ENCODE results near the gene SOX10.

Gene SOX10

DNA sequence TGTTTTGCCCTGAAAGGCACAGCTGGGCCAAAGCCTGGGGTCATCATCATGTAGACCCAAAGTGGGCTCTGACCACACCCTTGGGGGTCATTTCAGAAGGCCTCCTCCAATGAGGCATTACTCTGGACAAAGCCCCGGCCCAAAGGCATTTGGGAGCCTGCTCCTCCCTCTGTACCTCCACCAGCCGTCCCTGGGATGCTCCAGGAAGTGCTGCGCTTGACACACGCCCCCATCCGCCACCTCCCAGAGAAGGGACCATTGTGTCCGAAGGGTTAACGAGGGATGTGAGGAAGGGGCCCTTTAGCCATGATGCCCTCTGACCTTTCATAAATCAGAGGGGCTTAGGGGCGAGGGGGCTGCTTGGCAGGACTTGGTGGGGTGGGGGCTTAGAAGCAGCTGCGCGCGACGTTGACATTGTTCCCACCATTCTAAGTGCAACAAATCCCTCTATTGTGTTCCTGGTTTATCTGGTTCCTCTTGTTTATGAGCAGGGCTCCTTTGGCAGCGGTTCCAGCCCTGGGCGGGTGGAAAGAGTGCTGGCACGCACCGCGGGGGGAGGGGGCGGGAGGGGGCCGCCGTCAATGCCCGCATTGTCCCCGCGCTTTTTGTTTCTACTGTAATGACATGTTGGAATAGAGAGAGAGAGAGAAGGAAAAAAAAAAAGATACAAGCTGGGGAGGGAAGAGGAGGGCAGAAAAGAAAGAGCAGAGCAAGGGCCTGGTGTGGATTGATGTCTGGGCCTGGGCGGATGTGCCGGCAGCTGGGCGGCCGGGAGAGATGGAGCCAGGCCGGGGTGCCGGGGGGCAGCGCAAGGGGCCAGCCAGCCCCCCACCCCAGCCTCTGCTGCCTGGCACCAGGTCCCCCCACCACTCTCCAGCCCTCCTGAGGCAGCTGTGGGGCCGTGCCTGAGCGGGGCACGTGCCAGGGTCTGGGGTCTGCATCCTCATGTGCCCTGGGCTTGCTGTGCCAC lies 32.1 kb upstream of the SOX10 start:
- DNase-seq: no peak

DNA sequence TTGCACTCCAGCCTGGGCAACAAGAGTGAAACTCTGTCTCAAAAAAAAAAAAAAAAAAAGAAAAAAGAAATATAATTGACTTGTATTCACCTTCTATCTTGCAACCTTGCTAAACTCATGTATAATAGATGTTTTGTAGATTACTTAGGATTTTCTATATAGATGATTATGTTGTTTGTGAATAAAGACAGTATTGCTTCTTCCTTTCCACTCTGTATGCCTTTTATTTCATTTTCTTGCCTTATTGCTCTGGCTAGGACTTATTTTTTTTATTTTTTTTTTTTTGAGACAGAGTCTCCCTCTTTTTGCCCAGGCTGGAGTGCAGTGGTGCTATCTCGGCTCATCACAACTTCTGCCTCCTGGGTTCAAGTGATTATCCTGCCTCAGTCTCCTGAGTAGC lies 29.7 kb upstream of the SOX10 start:
- DNase-seq: no peak

DNA sequence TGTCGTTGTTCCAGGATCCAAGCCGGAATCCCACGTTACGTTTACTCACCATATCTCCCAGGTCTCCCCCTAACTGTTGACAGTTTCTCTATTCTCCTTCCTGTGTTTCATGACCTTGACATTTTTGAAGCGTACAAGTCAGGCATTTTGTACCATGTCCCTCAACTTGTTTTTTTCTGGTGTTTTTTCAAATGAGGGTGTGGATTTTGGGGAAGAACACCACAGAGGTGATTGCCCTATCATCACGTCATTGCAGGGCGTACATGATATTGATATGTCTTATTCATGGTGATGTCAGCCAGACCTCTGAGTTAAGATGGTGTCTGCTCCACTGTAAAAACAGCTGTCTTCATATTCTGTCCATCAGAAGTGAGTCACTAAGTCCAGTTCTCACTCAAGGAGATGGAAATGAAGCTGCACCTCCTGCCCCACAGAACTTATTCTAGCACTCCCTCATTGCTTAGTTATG lies 28.3 kb upstream of the SOX10 start:
- DNase-seq: no peak

DNA sequence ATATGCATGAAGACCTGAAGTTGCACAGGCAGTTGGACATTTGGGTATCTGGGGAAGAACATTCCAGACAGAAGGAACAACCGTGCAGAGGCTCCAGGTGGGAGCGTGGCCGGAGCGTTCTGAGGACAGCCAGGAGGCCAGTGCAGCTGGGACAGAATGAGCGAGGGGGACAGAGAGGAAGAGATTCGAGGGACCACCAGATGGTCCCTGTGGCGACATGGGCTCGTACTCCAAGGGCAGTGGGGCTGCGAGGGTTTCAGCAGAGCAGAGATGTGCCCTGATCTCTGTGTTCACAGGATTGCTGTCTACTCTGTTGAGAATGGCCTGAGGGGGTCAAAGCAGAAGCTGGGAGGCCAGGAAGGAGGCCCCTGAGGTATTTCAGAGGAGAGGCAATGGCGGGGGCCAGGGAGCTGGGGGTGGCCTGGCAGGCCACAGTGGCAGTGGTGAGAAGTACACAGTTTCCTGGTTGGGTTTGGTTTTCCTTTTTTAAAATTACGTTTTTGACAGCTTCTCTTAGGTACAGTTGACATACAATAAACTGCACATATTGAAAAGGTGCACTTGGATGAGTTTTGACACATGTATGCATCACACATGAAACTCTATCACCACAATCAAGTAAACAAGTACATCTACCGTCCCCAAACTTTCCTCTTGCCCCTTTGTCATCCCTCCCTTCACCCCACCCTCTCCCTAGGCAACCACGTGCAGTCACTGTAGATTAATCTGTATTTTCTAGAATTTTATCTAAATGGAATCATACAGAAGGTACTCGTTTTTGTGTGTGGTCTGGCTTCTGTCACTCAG lies 24.8 kb upstream of the SOX10 start:
- no peak for DNase-seq

DNA sequence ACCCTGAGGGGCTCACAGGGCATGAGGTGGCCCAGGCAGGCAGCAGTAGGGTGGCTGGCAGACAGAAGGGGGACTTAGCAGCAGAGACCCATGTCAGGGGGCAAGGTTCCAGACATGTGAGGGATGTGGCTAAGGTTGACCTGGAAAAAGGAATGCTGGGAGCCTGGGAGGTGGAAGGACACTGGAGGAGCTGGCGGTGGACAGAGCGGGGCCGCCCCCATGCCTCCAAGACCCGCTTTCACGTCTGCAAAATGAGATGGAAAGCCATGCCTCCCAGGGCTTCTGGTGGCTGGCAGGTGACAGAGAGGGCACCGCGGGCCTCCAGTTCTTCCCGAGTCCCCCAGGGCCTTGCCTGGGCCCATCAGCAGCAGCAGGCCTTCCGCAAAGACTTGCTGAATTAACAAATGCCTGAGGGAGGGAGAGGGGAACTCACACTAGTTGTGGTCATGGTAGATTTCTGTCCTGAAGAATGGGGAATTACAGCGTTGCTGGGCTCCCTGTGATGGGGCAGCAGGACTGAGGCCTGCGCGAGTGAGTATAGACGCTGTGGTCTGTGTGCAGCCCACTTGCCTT lies 23.1 kb upstream of the SOX10 start:
- DNase-seq: no peak

DNA sequence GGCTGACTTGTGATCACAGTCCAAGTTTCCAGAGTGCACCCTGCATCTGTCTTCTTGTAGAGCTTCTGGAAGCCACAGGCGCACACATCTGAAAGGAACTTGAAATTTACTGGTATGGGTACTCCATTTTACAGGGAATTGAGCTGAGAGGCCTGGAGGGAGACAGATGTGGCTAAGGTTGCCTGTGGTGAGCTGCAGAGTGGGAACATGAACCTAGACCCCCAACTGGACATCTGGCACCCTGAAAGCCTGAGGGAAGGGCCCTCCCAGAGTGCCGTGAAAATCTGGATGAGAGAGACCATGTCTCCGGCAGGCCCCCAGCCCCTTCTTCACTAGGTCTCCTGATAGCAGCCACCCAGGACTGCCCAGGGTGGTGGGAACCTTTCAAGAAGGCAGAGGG lies 22.6 kb upstream of the SOX10 start:
- no peak for DNase-seq

DNA sequence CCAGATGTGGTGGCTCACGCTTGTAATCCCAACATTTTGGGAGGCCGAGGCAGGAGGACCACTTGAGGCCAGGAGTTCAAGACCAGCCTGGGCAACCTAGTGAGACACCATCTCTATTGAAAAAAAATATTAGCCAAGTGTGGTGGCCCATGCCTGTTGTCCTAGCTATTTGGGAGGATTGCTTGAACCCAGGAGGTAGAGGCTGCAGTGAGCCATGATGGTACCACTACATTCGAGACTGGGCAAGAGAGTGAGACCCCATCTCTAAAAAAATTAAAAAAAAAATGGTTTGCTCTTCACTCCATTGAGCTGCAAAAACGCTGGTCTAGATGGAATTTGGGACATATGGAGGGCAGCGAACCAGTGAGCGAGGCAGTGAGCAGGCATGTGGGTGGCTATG lies 21.6 kb upstream of the SOX10 start:
- no peak for DNase-seq

DNA sequence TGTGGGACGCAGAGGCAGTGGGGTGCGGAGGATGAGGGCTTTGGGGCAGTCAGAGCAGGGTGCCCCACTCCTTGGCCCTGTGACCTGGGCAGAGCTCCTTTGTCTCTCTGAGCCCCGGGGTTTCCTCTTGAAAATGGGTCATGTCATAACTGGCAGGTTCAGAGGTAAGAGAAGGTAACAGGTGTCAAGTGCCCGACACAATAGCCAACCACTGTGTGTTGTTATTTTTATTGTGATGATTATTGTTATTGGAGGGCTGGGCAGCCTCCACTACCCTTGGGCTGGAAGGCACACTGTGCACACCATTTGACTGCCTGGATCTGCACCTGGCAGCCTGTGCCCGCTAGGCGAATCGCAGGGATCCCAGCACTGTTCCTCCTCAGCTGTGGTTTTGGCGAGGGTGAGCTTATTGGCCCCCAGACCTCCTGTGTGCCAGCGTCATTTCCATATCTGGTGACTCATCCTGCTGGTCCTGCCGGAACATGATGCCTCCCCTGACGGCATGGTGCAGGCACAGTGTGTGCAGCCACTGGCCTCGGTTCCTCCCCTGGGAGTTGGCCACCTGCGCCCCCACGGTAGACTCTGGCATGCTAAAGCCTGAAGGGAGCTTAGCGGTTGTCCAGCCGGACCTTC lies 15.4 kb upstream of the SOX10 start:
- DNase-seq: peak in 1 of 2 experiments; percentile 42

DNA sequence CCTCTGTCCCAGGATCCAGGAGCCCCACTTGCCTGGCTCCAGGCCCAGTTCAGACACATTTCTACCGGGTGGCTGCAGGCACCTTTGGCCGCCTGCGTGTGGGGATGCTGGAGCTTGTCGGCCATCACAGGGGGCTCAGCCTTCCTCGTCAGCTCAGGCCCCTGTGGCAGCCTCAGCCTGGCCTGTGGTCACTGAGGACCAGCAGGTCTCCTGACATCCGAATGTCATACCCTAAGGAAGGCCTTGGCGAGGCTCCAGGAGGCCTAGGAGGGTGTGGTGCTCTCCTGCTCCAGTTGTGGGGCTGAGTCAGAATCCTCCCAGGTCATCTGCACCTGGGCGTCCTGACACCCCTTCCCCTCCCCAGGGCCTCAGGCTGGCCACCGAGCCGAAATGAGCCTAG lies 14.9 kb upstream of the SOX10 start:
- DNase-seq: no peak

DNA sequence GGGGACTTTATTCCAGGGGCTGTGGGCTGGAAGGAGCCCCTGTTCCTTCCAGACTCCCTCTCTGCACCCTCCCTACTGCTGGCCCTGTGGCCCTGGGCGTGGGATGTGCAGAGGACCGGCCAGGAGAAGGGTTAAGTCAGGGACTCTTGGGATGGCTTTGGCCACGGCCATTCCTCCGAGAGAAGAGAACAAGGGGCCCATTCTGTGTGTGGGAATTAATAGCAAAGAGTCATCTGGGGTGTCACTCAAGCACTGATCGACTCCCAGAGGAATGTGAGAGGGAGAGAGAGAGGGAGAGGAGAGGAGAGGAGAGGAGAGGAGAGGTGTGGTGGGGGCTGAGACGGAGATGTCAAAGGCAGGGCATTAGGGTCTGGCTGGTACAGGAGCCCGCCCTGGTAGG lies 14.2 kb upstream of the SOX10 start:
- DNase-seq: no peak

DNA sequence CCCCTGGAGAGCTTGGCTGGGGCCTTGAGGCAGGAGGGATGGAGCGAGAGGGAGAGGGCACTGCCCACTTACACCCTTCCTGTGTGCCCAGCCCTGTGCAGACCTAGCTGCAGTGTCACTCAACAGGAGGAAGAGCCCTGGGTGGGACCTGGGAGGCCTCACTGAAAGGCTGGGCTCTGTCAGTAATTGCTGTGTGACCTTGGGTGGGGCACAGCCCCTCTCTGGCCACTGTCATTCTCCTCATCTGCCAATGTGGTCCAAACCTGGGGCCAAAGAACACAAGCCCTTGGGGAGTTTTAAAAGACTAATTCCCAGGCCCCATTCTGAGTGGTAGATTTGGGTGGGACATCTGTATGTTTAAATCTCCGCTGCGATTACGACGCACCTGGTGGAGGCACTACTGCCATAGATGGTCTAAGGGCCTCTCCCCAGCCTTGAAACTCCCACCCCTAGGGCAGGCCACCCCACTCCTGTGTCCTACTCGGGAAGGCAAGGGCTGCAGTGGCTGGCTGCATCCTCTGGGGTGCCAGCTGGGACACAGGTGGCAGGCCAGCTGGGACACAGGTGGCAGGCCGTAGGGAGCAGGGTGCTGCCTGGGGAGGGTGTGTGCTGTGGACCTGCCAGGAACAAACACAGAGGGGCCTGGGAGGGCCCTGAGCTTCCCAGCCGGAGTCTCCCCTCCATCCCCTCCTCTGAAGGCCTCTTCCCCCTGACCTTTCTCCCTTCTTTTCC lies 12.3 kb upstream of the SOX10 start:
- DNase-seq: no peak

DNA sequence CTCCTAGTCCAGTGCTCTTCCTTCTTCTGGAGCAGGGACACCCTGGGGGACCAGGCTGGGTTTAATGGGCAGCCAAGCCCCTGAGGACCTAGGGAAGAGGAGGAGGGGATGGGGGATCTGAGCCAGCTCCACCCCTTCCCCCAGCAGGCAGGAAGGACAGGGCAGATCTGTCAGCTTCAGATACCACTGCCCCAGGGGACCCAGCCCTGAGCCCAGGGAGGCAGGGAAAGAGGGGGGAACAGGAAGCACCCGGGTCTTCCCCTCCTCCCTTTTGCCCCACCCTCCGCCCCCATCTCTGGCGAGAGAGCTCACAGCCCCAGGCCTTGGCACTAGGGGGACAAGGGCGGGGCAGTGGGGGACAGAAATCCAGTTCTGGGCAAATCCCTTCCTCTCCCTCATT lies 11.7 kb upstream of the SOX10 start:
- no peak for DNase-seq

DNA sequence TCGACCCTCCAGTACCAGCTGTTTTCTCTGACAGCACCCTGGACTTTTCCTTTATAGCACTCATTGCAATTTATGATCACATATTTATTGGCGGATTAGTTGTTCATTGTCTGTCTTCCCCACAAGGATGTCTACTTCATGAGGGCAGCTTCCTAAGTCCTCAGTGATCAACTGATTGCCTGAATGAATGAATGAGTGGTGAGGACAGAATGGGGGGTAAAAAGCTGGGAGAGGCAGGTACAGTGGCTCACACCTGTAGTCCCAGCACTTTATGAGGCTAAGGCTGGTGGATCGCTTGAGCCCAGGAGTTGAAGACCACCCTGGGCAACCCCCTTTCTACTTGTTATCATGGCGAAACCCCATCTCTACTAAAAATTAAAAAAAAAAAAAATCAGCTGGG lies 11.1 kb upstream of the SOX10 start:
- no peak for DNase-seq

DNA sequence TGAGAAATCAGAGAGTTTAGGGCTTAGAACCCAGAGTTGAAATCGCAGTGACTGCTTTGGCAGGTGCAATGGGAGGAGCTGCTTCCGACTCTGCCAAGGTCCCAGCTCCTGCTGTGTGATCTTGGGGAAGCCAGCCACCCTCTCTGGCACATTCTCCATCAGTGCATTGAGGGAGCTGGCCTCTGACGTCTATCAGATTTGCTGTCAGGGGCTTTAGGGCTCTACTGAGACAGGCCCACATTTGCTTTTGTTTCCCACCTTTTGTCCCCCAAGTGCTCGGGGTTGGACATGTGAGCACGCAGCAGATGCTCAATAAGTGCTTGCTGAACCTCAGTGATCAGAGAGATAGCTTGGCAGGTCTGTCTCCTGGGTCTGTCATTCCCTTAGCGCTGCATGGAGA lies 10.6 kb upstream of the SOX10 start:
- no peak for DNase-seq

DNA sequence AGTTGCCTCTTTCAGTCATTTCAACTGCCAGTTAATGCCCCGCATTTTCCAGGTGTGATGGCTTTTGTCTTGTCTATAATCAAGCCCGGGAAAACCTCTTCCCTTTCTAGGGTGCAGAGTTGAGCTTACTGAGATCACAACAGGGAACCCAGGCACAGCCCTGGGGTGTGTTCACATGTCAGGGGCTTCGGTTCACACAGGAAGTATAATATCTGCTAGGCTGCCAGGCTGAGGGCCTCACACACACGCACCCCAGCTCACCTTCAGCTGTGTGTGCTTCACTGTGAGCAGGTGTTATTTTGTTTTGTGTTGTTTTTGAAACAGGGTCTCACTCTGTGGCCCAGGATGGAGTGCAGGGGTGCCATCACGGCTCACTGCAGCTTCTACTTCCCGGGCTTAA lies 9.7 kb upstream of the SOX10 start:
- DNase-seq: no peak

DNA sequence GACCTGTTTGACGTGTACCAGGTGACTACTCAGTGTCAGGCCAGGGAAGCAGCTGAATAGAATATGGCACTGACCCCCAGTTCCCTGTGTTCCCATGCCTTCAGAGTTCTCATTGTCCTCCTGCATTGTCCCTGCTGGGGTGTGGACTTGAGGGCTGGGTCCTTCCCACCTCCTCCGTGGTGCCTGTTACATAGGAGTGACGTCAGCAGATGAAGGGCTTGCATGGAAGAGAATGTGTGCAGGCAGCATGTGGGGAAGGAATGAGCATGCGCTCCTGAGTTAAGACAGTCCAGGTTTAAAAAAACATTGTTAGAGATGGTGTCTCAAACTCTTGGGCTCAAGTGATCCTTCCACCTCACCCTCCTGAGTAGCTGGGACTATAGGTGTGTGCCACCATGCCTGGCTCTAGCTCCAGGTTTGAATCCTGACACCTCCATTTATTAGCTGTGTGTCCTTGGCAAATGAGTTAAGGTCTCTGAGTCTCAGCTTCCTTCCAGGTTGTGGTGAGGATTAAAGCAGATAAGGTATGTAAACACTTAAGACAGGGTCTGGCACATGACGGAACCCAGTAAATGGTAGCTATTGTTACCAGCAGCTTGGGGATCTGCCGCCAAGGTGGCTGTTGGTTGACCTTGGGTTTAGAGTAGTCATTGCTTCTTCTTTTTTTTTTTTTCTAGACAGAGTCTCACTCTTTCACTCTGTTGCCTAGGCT lies 7.5 kb upstream of the SOX10 start:
- no peak for DNase-seq

DNA sequence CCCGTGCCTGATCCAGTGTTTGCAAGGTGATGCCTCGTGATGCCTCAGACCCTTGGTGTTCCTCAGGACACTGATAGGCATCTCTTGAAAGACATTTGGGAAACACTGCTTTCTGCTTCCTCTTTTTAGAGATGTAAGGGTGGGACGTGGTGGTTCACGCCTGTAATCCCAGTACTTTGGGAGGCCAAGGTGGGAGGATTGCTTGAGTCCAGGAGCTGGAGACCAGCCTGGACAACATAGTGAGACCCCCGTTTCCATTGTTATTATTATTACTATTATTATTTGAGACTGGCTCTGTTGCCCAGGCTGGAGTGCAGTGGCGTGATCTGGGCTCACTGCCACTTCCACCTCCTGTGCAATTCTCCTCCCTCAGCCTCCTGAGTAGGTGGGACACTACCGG lies 6.5 kb upstream of the SOX10 start:
- no peak for DNase-seq

DNA sequence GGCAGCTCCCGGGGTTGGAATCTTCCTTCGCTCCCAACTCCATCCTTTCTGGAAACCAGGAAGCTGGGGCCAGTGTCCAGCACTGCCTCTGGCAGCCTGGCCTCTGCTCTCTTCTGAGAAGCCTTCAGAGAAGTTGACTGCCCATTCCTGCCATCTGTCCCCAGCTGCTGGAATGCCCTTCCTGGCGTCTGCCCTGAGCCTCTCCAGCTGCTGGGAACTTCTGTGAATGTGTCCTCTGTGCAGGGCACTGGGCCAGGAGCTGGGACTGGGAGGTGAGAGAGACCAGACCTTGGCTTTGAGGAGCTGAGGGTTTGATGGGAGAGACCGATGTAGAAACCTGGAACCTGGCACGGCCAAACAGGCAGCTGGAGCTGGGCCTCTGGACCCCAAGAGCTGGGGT lies 5.9 kb upstream of the SOX10 start:
- DNase-seq: no peak

DNA sequence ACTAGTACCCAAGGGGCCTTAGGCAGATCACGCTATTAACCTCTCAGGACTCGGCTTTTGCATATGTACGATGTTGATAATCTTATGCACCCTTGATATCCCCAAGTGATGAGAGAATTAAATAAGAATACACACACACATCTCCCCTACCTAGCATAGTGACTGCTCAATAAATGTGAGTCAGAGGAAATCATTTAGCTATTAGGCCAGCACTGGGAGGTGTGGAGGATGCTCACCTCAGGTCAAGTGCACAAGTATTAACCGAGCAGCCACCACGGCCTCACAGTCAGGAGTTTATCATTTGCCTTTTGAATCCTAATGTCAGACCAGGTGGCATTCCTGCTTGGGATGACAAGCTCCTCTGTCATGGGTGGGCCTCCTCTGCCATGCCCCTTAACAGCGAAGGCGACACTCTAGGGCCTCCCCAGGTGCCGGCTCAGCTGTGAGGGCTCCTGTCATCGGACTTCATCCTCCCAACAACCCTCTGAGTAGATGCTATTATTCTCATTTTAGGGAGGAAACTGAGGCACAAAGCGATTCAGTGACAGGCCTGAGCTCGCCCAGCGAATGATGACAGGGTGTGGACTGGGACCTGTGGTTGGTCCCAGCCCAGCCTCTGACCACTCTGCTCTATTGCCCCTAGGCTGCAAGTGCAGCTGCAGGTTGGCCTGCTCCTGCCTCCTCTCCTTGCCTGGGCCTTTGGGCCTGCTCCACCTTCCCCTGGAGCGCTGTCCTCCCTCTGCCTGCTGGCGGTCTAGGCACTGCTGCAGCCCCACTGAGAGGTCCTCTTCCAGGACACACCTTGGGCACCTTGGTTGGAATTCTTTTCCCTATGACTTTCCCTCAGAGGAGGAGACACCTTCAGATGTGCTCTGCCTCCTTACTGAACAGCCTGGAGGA lies 5.0 kb upstream of the SOX10 start:
- DNase-seq: no peak

DNA sequence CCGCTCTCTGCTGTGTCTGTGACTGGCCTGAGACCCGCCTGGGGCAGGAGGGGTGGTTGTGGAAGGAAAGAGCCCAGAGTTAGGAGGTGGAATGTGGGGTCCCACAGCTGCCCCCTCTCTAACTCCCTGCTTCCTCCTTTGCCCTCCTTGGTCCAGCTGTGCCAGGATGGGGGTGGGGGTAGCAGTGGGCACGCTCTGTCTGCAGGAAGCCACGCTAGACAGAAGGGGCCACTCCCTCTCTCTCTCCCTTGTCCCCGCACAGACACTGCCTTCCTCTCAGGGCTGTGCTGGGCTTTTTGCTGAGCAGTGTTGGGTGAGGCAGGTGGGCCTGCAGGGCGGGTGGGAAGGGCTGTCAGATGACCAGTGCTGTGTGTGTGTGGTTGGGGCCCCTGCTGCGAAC lies 2.0 kb upstream of the SOX10 start:
- DNase-seq: no peak

Data from cerebellar nuclear complex (tissue), 1 donor.